Measurements from ENCODE around the gene FANCG. TPM values are rescaled to one million over a fixed set of nuclear protein-coding genes. Genes with fewer than 3 reads are reported as not detected.

The FANCG gene
- total RNA-seq, 1 donor from 2014 or later = 81.2 TPM

DNA sequence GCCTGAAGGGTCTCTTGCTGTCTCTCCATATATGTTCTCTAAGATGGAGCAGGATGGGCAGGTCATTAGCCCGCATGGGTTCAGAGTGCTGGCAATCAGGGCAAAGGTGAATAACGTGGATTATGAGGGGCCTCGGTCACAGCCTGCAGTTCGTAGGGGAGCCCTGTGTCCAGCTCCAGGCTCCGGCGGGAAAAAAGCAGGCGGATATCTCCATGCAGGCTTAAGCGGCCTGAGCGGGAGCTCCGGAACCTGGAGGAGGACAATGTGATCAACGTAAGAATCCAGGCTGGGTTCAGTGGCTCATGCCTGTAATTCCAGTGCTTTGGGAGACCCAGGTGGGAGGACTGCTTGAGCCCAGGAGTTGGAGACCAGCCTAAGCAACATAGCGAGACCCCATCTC lies 25.4 kb upstream of the FANCG start:
- intact Hi-C loops (cut with micrococcal nuclease) = loop anchor here (1.0 kb wide), 1 partner anchor 9 kb away; the partner anchor contains the start of gene PIGO

DNA sequence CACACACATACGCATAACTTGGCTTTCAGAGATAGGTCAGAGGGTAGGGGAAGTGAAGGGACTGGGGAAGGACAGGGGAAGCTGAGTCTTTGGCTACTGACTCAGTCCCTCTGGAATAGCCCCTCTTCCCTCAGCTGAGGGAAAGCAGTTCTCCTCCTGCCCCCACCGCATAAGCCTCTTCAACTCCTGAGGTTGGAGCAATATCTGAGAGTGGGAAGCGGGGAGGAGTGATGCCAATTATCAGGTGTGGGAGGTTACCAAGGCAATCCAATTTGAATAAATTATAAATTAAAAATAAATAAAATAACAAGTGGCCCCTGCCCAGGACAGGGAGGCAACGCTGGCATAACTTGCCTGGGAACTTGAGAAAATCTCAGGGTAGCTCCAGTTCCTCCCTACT lies 24.8 kb upstream of the FANCG start:
- intact Hi-C loops (cut with micrococcal nuclease) = no loop called here

DNA sequence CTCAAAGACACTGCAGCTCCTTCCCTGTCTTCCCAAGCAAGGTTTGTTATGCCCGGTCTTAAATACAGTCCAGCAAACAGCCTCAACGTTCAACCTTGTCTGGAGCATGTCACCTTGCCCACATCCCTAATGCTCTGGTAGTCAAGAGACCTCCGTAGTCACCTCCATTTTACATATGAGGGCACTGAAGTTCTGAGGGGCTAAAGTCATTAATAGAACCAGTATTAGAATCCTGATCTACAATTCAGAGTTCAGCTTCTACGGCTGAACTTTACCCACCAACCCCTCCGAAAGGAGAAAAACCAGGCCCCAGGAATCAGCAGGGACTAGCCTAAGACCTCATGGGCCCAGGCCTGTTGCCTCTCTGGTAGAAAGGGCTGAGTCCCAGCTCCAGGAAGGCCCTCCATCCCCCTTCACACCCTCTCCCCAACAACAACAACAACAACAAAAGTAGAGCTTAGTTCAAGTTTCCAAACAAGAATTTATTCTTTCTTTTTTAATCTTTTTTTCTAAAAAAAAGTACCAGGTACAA lies 24.0 kb upstream of the FANCG start:
- intact Hi-C loops (cut with micrococcal nuclease) = loop anchor here (1.0 kb wide), 6 partner anchors 8 to 501 kb away; partner anchors contain the start of genes DNAJB5 and VCP

- intact Hi-C loops (cut with micrococcal nuclease) = loop anchor here (1.0 kb wide), 6 partner anchors 8 to 501 kb away; partner anchors contain the start of genes DNAJB5 and VCP
Observed at GRCh38 chr9:35102769-35103659, 23.3 kb upstream of the FANCG start, which contains the start of gene STOML2. Gene STOML2 (minus strand): TSS chr9:35103131. CDS start chr9:35103094, 37 bp downstream.

DNA sequence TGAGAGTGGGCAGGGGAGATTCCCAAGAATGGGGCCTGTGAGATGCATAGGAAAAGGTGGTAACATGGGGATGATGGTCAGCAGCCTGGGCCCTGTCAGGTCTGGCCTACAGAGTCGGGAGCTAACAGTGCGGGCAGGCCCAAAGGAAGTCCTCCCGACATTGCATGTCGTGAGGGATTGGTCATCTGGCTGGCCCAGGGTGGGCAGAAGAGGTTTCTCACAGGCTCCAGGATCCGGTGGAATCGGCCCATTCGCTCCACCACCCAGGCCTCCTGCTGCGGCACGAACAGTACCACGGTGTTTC lies 22.7 kb upstream of the FANCG start:
- intact Hi-C loops (cut with micrococcal nuclease) = no loop called here

- intact Hi-C loops (cut with micrococcal nuclease) = no loop called here
Observed at GRCh38 chr9:35097573-35097972, 17.8 kb upstream of the FANCG start.

- intact Hi-C loops (cut with micrococcal nuclease) = loop anchor here (1.0 kb wide), 12 partner anchors 9 to 719 kb away; partner anchors contain the start of genes DNAJB5 and VCP
Observed at GRCh38 chr9:35096035-35096849, 16.5 kb upstream of the FANCG start, which contains the start of gene PIGO. Gene PIGO (minus strand): TSS chr9:35096591. CDS start chr9:35095565, 1,026 bp downstream.

DNA sequence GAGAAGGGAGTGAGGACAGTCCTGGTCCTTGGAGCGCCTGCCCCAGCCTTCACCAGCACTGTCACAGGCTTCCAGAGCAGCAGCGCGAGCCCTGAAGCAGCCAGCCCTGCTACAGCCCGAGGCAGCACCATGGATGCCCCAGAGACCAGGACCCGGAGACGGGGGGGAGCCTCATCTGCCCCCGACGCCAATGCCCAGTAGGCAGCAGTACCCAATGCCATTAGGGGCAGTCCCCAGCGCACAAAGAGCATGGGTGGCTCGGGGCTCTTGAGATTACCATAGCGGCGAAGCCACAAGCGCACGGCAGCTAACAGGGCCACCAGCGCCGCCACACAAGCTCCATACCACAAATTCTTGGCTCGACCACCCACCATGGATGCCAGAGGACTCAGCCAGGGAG lies 11.8 kb upstream of the FANCG start:
- intact Hi-C loops (cut with micrococcal nuclease) = no loop called here

- intact Hi-C loops (cut with micrococcal nuclease) = no loop called here
Observed at GRCh38 chr9:35089434-35089833, 9.7 kb upstream of the FANCG start.

DNA sequence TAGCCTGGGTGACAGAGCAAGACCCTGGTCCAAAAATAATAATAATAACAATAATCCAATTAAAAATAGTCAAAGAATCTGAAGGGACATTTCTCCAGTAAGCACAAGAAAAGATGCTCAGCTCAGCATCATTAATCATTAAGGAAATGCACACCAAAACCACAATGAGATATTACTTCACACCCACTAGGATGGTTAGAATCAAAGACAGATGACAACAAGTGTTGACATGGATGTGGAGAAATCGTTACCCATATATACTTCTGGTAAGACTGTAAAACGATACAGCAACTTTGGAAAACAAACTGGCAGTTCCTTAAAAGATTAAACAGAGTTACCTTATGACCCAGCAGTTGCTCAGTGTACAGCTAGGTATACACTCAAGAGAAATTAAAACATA lies 5.3 kb upstream of the FANCG start:
- intact Hi-C loops (cut with micrococcal nuclease) = no loop called here

GRCh38 chr9:35079041-35079425 lies 709 bp downstream of the FANCG start:
- intact Hi-C loops (cut with micrococcal nuclease) = loop anchor here (10.0 kb wide), 6 partner anchors 414 to 1774 kb away; partner anchors contain the start of genes CCL27, DNAI1, FAM219A and HINT2

- intact Hi-C loops (cut with micrococcal nuclease) = loop anchor here (10.0 kb wide), 6 partner anchors 413 to 1773 kb away; partner anchors contain the start of genes CCL27, DNAI1, FAM219A and HINT2
Observed at GRCh38 chr9:35078066-35078465, 1.7 kb downstream of the FANCG start.

GRCh38 chr9:35076848-35077247 lies 2.9 kb downstream of the FANCG start:
- intact Hi-C loops (cut with micrococcal nuclease) = loop anchor here (10.0 kb wide), 6 partner anchors 412 to 1772 kb away; partner anchors contain the start of genes CCL27, DNAI1, FAM219A and HINT2

GRCh38 chr9:35075358-35075757 lies 4.4 kb downstream of the FANCG start:
- intact Hi-C loops (cut with micrococcal nuclease) = loop anchor here (10.0 kb wide), 6 partner anchors 411 to 1771 kb away; partner anchors contain the start of genes CCL27, DNAI1, FAM219A and HINT2

DNA sequence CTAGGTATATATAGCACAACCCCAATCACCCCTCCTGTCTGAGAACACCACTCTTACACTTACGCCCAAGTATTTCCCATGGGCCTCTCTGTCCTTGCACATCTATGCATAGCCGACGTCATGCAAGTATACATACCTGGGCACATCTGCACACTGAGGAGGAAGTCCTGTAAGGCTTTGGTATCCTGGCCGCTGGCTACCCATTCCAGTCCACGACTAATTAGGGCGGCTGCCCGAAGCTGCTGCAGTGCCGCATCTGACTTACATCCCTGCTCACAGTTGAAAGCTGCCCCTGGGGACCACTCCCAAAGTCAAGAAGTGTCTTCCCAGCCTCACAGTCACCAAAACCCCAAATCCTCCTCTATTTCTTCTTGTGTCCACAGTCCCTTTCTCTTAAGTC lies 5.0 kb downstream of the FANCG start:
- intact Hi-C loops (cut with micrococcal nuclease) = loop anchor here (5.0 to 10.0 kb wide), 11 partner anchors 88 to 1770 kb away; partner anchors contain the start of genes CCDC107, CCL27, DNAI1 and FAM219A

DNA sequence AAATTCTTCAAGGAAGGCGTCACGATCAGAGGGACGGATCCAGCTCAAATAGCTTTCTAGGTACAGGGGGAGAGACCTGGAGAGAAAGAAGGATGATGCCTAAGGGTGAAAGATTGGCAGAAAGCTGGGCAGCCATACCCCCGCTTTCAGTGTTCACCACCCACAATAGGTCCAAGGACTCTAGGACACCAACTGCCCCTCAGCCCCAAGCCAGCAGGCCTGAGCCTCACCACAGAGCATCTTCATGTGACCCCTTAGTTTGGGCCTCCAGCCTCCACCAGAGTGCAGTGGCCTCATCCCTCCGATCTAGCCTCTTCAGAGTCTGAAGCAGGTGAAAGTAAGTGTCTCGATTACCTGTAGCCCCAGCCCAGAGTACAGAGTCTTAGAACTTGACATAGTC lies 5.6 kb downstream of the FANCG start:
- intact Hi-C loops (cut with micrococcal nuclease) = loop anchor here (5.0 to 10.0 kb wide), 11 partner anchors 88 to 1769 kb away; partner anchors contain the start of genes CCDC107, CCL27, DNAI1 and FAM219A

- intact Hi-C loops (cut with micrococcal nuclease) = loop anchor here (5.0 to 10.0 kb wide), 11 partner anchors 89 to 1768 kb away; partner anchors contain the start of genes CCDC107, CCL27, DNAI1 and FAM219A
Observed at GRCh38 chr9:35073279-35073612, 6.5 kb downstream of the FANCG start.

DNA sequence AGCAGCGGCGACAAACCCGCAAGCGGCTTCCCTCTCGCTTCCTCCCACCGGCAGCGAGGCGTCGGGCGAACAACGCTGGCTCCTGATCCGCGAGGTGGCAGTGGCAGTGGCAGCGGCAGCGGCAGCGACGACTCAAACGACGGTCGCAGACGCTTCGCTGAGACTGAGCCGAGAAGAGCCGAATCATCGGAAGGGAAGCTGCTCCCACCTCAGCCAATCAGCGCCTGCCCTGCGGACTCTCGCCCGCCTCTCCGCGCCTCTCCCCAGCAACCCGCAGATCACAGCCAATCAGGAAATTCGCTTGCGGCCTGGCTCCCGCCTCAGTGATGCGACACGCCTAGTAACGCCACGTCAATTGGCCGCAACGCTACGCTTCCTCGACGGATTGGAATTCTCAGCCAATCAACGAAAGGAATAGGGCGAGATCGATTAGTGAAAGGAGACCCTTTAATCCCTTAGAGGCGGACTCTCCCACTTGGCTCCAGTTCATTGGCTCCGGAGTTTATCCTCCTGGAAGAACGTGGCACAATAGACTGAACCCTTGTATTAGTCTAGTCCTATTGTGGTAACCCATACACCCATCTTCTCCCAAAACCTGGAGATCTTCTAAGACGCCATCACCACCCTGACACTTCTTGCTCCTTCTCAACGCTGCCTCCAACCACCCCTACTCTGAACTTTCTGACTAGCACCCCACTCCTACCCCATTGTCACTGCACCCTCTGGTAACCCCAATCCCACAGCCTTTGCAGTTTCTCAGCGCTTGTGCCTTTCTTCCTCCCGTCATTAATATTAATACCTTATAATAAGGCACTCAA lies 7.1 kb downstream of the FANCG start, which contains the start of gene VCP:
Gene VCP, minus strand, starts transcription at position 165 of the 818 bp plus-strand sequence. CDS start 272 bp downstream, outside the sequence.
- intact Hi-C loops (cut with micrococcal nuclease) = loop anchor here (1.0 to 10.0 kb wide), 21 partner anchors 8 to 1768 kb away; partner anchors contain the start of genes CCDC107, CCL27, CREB3 and DCAF12

DNA sequence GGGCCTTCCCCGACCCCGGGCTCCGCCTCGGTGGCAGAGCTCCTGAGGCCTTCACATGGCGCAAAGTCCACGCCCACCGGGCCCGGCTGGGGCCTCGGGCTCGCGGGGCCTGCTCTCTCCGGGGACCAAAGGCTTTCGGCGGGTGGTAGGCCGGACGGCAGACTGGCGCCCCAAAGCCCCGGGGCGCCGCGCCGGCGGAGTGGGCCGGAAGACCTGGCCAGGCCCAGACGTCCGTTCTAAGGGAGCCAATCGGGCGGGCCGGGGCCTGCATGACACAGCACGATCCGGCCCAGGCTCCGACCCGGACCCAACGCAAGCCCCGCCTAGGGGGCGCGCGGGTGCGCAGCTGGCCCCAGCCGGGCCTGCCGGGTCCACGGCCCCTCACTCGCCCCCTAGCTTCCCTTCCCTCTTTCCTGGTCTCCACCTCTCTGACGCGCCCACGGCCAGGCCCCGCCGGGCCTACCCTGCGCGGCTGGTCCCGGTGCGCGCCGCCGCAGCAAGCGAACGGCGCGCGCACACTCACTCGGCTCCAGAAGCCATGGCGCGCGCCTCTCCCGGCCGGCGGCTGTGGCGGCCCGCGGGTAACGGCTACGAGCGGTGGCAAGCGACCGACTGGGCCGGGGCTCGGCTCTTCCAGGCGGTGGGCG lies 7.8 kb downstream of the FANCG start:
- intact Hi-C loops (cut with micrococcal nuclease) = loop anchor here (1.0 to 10.0 kb wide), 23 partner anchors 8 to 1767 kb away; partner anchors contain the start of genes CCDC107, CCL27, CREB3 and DCAF12
